ENCODE data around the gene JPH2.

The JPH2 gene

GRCh38 chr20:44173116-44173515 lies 13.9 kb downstream of the JPH2 start:
- no peak overlapping the region for H3K4me3 ChIP-seq (ENCODE audit: low read depth, low read length)
- DNase-seq (ENCODE audit: low read depth): no peak
- no peak for TF ChIP-seq CTCF (IDR thresholded peaks at IDR 0.05; ENCODE audit: insufficient read depth, low read depth, low read length, missing control alignments)

- DNase-seq (ENCODE audit: low read depth): no peak
- TF ChIP-seq CTCF (IDR thresholded peaks at IDR 0.05; ENCODE audit: insufficient read depth, low read depth, low read length, missing control alignments): no peak
- H3K4me3 ChIP-seq (ENCODE audit: low read depth, low read length): no peak overlapping the region
Measured at GRCh38 chr20:44172572-44172950, 14.4 kb downstream of the JPH2 start.

GRCh38 chr20:44171775-44172571 lies 15.0 kb downstream of the JPH2 start:
- no peak for TF ChIP-seq CTCF (IDR thresholded peaks at IDR 0.05; ENCODE audit: insufficient read depth, low read depth, low read length, missing control alignments)
- DNase-seq (ENCODE audit: low read depth): no peak
- no peak overlapping the region for H3K4me3 ChIP-seq (ENCODE audit: low read depth, low read length)

- no peak overlapping the region for H3K4me3 ChIP-seq (ENCODE audit: low read depth, low read length)
- DNase-seq (ENCODE audit: low read depth): no peak
- TF ChIP-seq CTCF (IDR thresholded peaks at IDR 0.05; ENCODE audit: insufficient read depth, low read depth, low read length, missing control alignments): no peak
Measured at GRCh38 chr20:44170816-44171410, 16.1 kb downstream of the JPH2 start.

- DNase-seq (ENCODE audit: low read depth): no peak
- H3K4me3 ChIP-seq (ENCODE audit: low read depth, low read length): no peak overlapping the region
- no peak for TF ChIP-seq CTCF (IDR thresholded peaks at IDR 0.05; ENCODE audit: insufficient read depth, low read depth, low read length, missing control alignments)
Measured at GRCh38 chr20:44167736-44168135, 19.3 kb downstream of the JPH2 start.

- no peak for DNase-seq (ENCODE audit: low read depth)
- TF ChIP-seq CTCF (IDR thresholded peaks at IDR 0.05; ENCODE audit: insufficient read depth, low read depth, low read length, missing control alignments): no peak
- no peak overlapping the region for H3K4me3 ChIP-seq (ENCODE audit: low read depth, low read length)
Measured at GRCh38 chr20:44166477-44166876, 20.5 kb downstream of the JPH2 start.
